ENCODE data around the gene IRAK3. TPM values are rescaled to one million over a fixed set of nuclear protein-coding genes. Genes with fewer than 3 reads are reported as not detected.

Gene IRAK3
- total RNA-seq, 1 experiment from 2014 or later, result 0.70 TPM

GRCh38 chr12:66143868-66144267 is 45.1 kb upstream of the IRAK3 start (continued):
- no peak for TF ChIP-seq ZNF396 (CRISPR knock-in tag; IDR thresholded peaks at IDR 0.05; ENCODE audit: borderline replicate concordance)
- no peak for TF ChIP-seq SOX15 (CRISPR knock-in tag; IDR thresholded peaks at IDR 0.05)
- TF ChIP-seq SMAD4 (CRISPR knock-in tag; IDR thresholded peaks at IDR 0.05), result no peak
- TF ChIP-seq ZNF423 (CRISPR knock-in tag; IDR thresholded peaks at IDR 0.05), result no peak
- TF ChIP-seq FOXP4 (CRISPR knock-in tag; IDR thresholded peaks at IDR 0.05), result no peak

GRCh38 chr12:66144791-66145754 is 43.9 kb upstream of the IRAK3 start:
- POLR2A ChIA-PET, result interaction anchor here (0.9 kb wide), 1 partner anchor 14 kb away, joined by 4 read pairs; the partner anchor contains the start of gene LLPH
- peak overlapping the region; percentile 75; the same call in 1 of the 2 replicates for H3K27ac Mint-ChIP-seq
- no peak overlapping the region for H3K4me3 Mint-ChIP-seq

GRCh38 chr12:66149702-66150398 is 39.2 kb upstream of the IRAK3 start:
- no peak overlapping the region for H3K4me3 Mint-ChIP-seq
- DNase-seq (ENCODE audit: low spot score) (no peak), ATAC-seq (peak; percentile 36)
- ChIA-PET POLR2A (no interaction called here), CTCF (interaction anchor here (1.2 to 1.4 kb wide), 2 partner anchors 19 to 29 kb away, joined by 3 to 4 read pairs; no protein-coding TSS in a partner anchor)
- peaks cover 4% of the 10 kb centered on the region; the same call in 1 of the 2 replicates for H3K36me3 Mint-ChIP-seq
- H3K9me3 Mint-ChIP-seq, result no peaks in the 10 kb centered on the region
- H3K4me1 Mint-ChIP-seq, result peaks cover 11% of the 10 kb centered on the region
- no peaks in the 10 kb centered on the region for H3K27me3 Mint-ChIP-seq (ENCODE audit: low read depth)
- H3K27ac Mint-ChIP-seq, result no peak overlapping the region
- TF ChIP-seq FOXP4 (CRISPR knock-in tag; IDR thresholded peaks at IDR 0.05) (no peak), IRF1 (CRISPR knock-in tag; IDR thresholded peaks at IDR 0.05) (no peak), ATF1 (CRISPR knock-in tag; IDR thresholded peaks at IDR 0.05) (no peak), NR2C2 (CRISPR knock-in tag; IDR thresholded peaks at IDR 0.05) (no peak), USF2 (CRISPR knock-in tag; IDR thresholded peaks at IDR 0.05) (no peak), RORB (CRISPR knock-in tag; IDR thresholded peaks at IDR 0.05) (no peak), ZNF219 (CRISPR knock-in tag; IDR thresholded peaks at IDR 0.05; ENCODE audit: borderline replicate concordance) (no peak), PREB (CRISPR knock-in tag; IDR thresholded peaks at IDR 0.05; ENCODE audit: borderline replicate concordance) (no peak), ATF6 (CRISPR knock-in tag; IDR thresholded peaks at IDR 0.05) (no peak)

More at GRCh38 chr12:66144791-66145754, 43.9 kb upstream of the IRAK3 start:
- CTCF ChIA-PET, result interaction anchor here (0.5 to 1.3 kb wide), 26 partner anchors 13 to 564 kb away, joined by 3 to 13 read pairs (median 4); partner anchors contain the start of genes HELB, IRAK3, LLPH and TMBIM4
- DNase-seq (ENCODE audit: low spot score), result no peak
- peak; percentile 88 for ATAC-seq
- peaks cover 16% of the 10 kb centered on the region for H3K4me1 Mint-ChIP-seq
- peak; percentile 95; the same call in 1 of the 2 replicates for TF ChIP-seq TEAD1 (CRISPR knock-in tag; IDR thresholded peaks at IDR 0.05)
- peak; percentile 52; the same call in 1 of the 2 replicates for TF ChIP-seq CTCF (IDR thresholded peaks at IDR 0.05)
- TF ChIP-seq TEAD4 (CRISPR knock-in tag; IDR thresholded peaks at IDR 0.05), result peak; percentile 83; the same call in 1 of the 2 replicates
- TF ChIP-seq GABPB1 (CRISPR knock-in tag; IDR thresholded peaks at IDR 0.05), result no peak
- H3K9me3 Mint-ChIP-seq, result peaks cover 27% of the 10 kb centered on the region
- H3K36me3 Mint-ChIP-seq, result peaks cover 29% of the 10 kb centered on the region
- no peaks in the 10 kb centered on the region; the same call in 1 of the 2 replicates for H3K27me3 Mint-ChIP-seq (ENCODE audit: low read depth)
